K562 (cell line): ENCODE measurements around the gene CHODL. TPM values are rescaled to one million over a fixed set of nuclear protein-coding genes. Genes with fewer than 3 reads are reported as not detected.

Experiments
- ATAC-seq: fragments of 200-7000 bp; cut with Tn5 transposase; 3 replicates; pipeline ENCODE4 v1.9.1; 2020; ENCODE audit warnings: moderate library complexity
- BruUV-seq: library from RNA; stranded (reverse); fragments of 400-500 nt; replicated peaks from 2 replicates; lab custom pipeline; 2021; lab: Mats Ljungman, UMichigan
- CTCF ChIA-PET: fragments of 300-600 bp; formaldehyde crosslinking; extraction: SDS; loops from one replicate; lab custom pipeline; 2021; ENCODE audit warnings: low intra/inter-chr PET ratio; lab: Yijun Ruan, JAX
- POLR2A ChIA-PET: fragments of 300-600, 350-650 bp; sonication (Branson Sonifier 250); formaldehyde crosslinking; extraction: SDS; loops from one replicate; lab custom pipeline; 2021; ENCODE audit warnings: antibody characterized with exemption, inconsistent platforms; lab: Yijun Ruan, JAX
- DNase-seq, 4 experiments: peaks; one replicate each; pipeline versions ENCODE4 v3.0.0 to v3.0.0-alpha.2; 2011 to 2018; ENCODE audit warnings: low spot score in 3 of 4, mixed read lengths in 3 of 4; ENCODE audit errors: extremely low read depth in 1 of 4
- FAIRE-seq: peaks from 2 replicates; lab custom pipeline; 2011; peaks lifted over from hg19 to GRCh38; lab: Jason Lieb, UNC
- H2AFZ ChIP-seq: 2 replicates; pipeline ENCODE4 v1.6.0; 2011; ENCODE audit warnings: low read depth, low read length, control low read depth, inconsistent platforms
- H3K27ac ChIP-seq: fragments of 200-600 bp; 3 replicates; pipeline ENCODE4 v1.8.0; 2011; ENCODE audit warnings: low read depth, mild to moderate bottlenecking, control low read depth, inconsistent platforms, low read length, moderate library complexity, mixed read lengths; ENCODE audit errors: extremely low read depth
- H3K27me3 ChIP-seq, 2 experiments: fragments of 300-600 bp in 1 of 2; 2 replicates in 1 of 2; 3 replicates in 1 of 2; pipeline versions ENCODE4 v1.6.0 to v1.8.0; 2011; ENCODE audit warnings: inconsistent platforms in 2 of 2, low read length in 2 of 2, mild to moderate bottlenecking in 1 of 2, mixed read lengths in 1 of 2, moderate library complexity in 1 of 2; ENCODE audit not compliant: control insufficient read depth in 2 of 2, insufficient read depth in 2 of 2
- H3K36me3 ChIP-seq: fragments of 300-600 bp; 3 replicates; pipeline ENCODE4 v1.8.0; 2011; ENCODE audit warnings: mild to moderate bottlenecking, low read length, inconsistent platforms; ENCODE audit not compliant: control insufficient read depth, insufficient read depth
- H3K4me1 ChIP-seq, 2 experiments: fragments of 200-600 bp in 1 of 2; replicated peaks in 1 of 2; 2 replicates in 1 of 2; 3 replicates in 1 of 2; pipeline versions ENCODE4 v1.5.1 to v1.8.0; 2011; ENCODE audit warnings: inconsistent platforms in 2 of 2, low read length in 2 of 2, mild to moderate bottlenecking in 1 of 2, mixed read lengths in 1 of 2, moderate library complexity in 1 of 2; ENCODE audit not compliant: control insufficient read depth in 2 of 2, insufficient read depth in 2 of 2
- H3K4me2 ChIP-seq: 2 replicates; pipeline ENCODE4 v1.6.1; 2011; ENCODE audit warnings: low read length, control low read depth, inconsistent platforms, mixed read lengths; ENCODE audit not compliant: insufficient read depth
- H3K4me3 ChIP-seq: fragments of 200-600 bp; sonication (generic), shearing (Covaris generic); 2 replicates; pipeline ENCODE4 v1.5.1; 2016; ENCODE audit warnings: control low read depth, inconsistent platforms
- H3K79me2 ChIP-seq: fragments of 200-600 bp; 3 replicates; pipeline ENCODE4 v1.8.0; 2011; ENCODE audit warnings: low read length, inconsistent platforms; ENCODE audit not compliant: control insufficient read depth, insufficient read depth
- H3K9ac ChIP-seq, 2 experiments: 2 replicates each; pipeline versions ENCODE4 v1.6.0 to v1.6.1; 2011; ENCODE audit warnings: low read depth in 2 of 2, low read length in 2 of 2, control low read depth in 1 of 2, inconsistent platforms in 1 of 2, mild to moderate bottlenecking in 1 of 2, mixed read lengths in 1 of 2; ENCODE audit not compliant: insufficient read depth in 1 of 2
- H3K9me1 ChIP-seq: one replicate; pipeline ENCODE4 v1.6.0; 2011; ENCODE audit warnings: inconsistent platforms, mild to moderate bottlenecking, low read length, moderate library complexity; ENCODE audit not compliant: control insufficient read depth, insufficient read depth
- H3K9me3 ChIP-seq: replicated peaks from 2 replicates; pipeline ENCODE4 v1.5.1; 2011; ENCODE audit warnings: low read depth, low read length, inconsistent platforms; ENCODE audit not compliant: control insufficient read depth, insufficient read depth
- H4K20me1 ChIP-seq: replicated peaks from 2 replicates; pipeline ENCODE4 v1.6.1; 2011; ENCODE audit warnings: low read length, inconsistent platforms, mixed read lengths; ENCODE audit not compliant: control insufficient read depth, insufficient read depth
- CAMTA2 ChIP-seq: fragments of 250-450 bp; sonication (Bioruptor Pico); conservative IDR thresholded peaks from 2 replicates; pipeline ENCODE4 v1.5.1; 2022
- CCAR2 ChIP-seq: fragments of 200-400 bp; formaldehyde crosslinking; IDR thresholded peaks from 2 replicates; pipeline ENCODE4 v1.6.1; 2017; ENCODE audit warnings: mild to moderate bottlenecking, low read depth, low read length
- CHD1 ChIP-seq: fragments of 200-600 bp; sonication (generic); IDR thresholded peaks from one replicate; pipeline ENCODE4 v1.6.1; 2012; ENCODE audit warnings: mild to moderate bottlenecking, moderate library complexity, low read length, inconsistent platforms
- CREBBP ChIP-seq: IDR thresholded peaks from one replicate; pipeline ENCODE4 v1.6.1; 2012; ENCODE audit warnings: low read depth, mild to moderate bottlenecking, control low read depth, inconsistent platforms, low read length
- ESRRB ChIP-seq: fragments of 250-450 bp; sonication (Bioruptor Pico); IDR thresholded peaks from 2 replicates; pipeline ENCODE4 v1.5.0; 2020; ENCODE audit warnings: mild to moderate bottlenecking, moderate library complexity, borderline replicate concordance
- HSF4 ChIP-seq: fragments of 250-450 bp; sonication (Bioruptor Pico); IDR thresholded peaks from 2 replicates; pipeline ENCODE4 v2.1.2; 2022; ENCODE audit warnings: mild to moderate bottlenecking, moderate library complexity, borderline replicate concordance
- RBM25 ChIP-seq: fragments of 200-400 bp; formaldehyde crosslinking; IDR thresholded peaks from 2 replicates; pipeline ENCODE4 v1.6.1; 2018; ENCODE audit warnings: low read length, low read depth, moderate library complexity; ENCODE audit not compliant: severe bottlenecking
- TEAD2 ChIP-seq: fragments of 450-650 bp; IDR thresholded peaks from 2 replicates; pipeline ENCODE4 v1.6.1; 2016; ENCODE audit warnings: missing genetic modification characterization, control low read depth, missing compliant biosample characterization
- XRCC3 ChIP-seq: fragments of 450-650 bp; IDR thresholded peaks from 2 replicates; pipeline ENCODE4 v1.6.1; 2017; ENCODE audit warnings: mild to moderate bottlenecking, moderate library complexity
- ZNF133 ChIP-seq: fragments of 250-450 bp; sonication (Bioruptor Pico); IDR thresholded peaks from 2 replicates; pipeline ENCODE4 v1.4.0; 2020; ENCODE audit warnings: mild to moderate bottlenecking
- ZNF75A ChIP-seq: fragments of 450-650 bp; formaldehyde crosslinking; IDR thresholded peaks from 2 replicates; pipeline ENCODE4 v1.4.0; 2020; ENCODE audit warnings: mild to moderate bottlenecking
- WGBS: fragments of 100-300 bp; shearing (Covaris generic); methylation state at CpG from one replicate; pipeline ENCODE4 v1.1.6; 2016; ENCODE audit warnings: low coverage, mixed read lengths; ENCODE audit not compliant: insufficient coverage; ENCODE audit errors: missing lambda C conversion rate; 5-methylcytosine and 5-hydroxymethylcytosine counted together
- in situ Hi-C: fragments of 300-500 bp; cut with MboI; formaldehyde crosslinking; loops from 4 replicates; pipeline ENCODE4 v1.15.0; 2018; ENCODE audit warnings: inconsistent platforms, mixed read lengths
- intact Hi-C: fragments of 100-400 bp; cut with micrococcal nuclease; formaldehyde crosslinking; loops from 2 replicates; pipeline ENCODE4 v1.14.2; 2022
- polyA plus RNA-seq, 8 experiments: library from polyadenylated mRNA; depleted of rRNA in 4 of 8; stranded (reverse) in 5 of 8; unstranded in 3 of 8; fragments of >200 nt; fragmentation: Nextera tagmentation in 2 of 8; fragmentation: Illumina TruSeq in 1 of 8; extraction: Ambion mirVana in 2 of 8; extraction: Trizol in 1 of 8; gene quantifications; 2 replicates each; pipeline versions ENCODE4 v1.2.1 to v1.2.3, GENCODE V29; 2011 to 2014; ENCODE audit warnings: inconsistent platforms in 1 of 8, missing spikeins in 1 of 8
- total RNA-seq, 7 experiments: library from RNA; depleted of rRNA in 6 of 7; stranded (reverse); fragments of >200 nt in 6 of 7; fragmentation: Illumina TruSeq in 2 of 7; extraction: Trizol in 2 of 7; gene quantifications; 2 replicates each; pipeline versions ENCODE4 v1.2.1 to v1.2.3, GENCODE V29; 2011 to 2021; ENCODE audit warnings: low replicate concordance in 1 of 7
- TF ChIP-seq, protein P1 (sequence below): sonication (generic); formaldehyde crosslinking; IDR thresholded peaks from 2 replicates; pipeline ENCODE4 v1.8.0; 2022; ENCODE audit warnings: mild to moderate bottlenecking, missing genetic modification reagents
- TF ChIP-seq, protein P2 (sequence below), 2 experiments: fragments of 250-450 bp in 1 of 2; fragments of 450-650 bp in 1 of 2; sonication (Bioruptor Pico) in 1 of 2; IDR thresholded peaks; 2 replicates each; pipeline versions ENCODE4 v1.6.1 to v1.8.0; 2016 to 2021; ENCODE audit warnings: mild to moderate bottlenecking in 2 of 2, moderate library complexity in 2 of 2, missing compliant biosample characterization in 1 of 2, missing genetic modification characterization in 1 of 2
- TF ChIP-seq, protein P3 (sequence below): fragments of 450-650 bp; conservative IDR thresholded peaks from 2 replicates; pipeline ENCODE4 v1.6.1; 2016; ENCODE audit warnings: missing genetic modification characterization, low read depth, mild to moderate bottlenecking, missing compliant biosample characterization, moderate library complexity
- TF ChIP-seq, protein P4 (sequence below): fragments of 200-800 bp; sonication (Bioruptor generic); IDR thresholded peaks from 2 replicates; pipeline ENCODE4 v1.6.1; 2017; ENCODE audit warnings: missing genetic modification characterization, missing compliant biosample characterization

The CHODL gene
- total and polyA plus RNA-seq, 9 of the 15 experiments (the other 6 are each of a cell fraction or from before 2014, with no cell fraction given): not detected

DNA sequence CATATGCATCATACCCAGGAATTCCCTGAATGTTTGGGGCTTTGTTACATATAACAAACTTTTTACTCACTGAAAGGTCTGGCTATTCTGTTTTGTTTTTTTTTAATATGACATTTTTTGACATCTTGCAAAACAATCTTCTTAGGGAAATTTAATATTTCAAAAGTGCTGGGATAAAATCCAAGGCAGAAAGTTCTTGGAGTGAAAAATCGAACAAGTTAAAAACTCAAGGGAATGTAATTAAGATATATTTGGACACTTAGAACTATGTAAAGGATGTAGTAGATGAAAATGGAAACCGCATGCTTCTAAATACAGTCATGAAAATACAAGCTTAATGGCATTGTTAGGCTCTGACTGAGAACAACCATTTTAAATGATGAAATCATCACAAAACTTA lies 8.6 kb downstream of the CHODL start (continued):
- TF ChIP-seq, protein P1, sequence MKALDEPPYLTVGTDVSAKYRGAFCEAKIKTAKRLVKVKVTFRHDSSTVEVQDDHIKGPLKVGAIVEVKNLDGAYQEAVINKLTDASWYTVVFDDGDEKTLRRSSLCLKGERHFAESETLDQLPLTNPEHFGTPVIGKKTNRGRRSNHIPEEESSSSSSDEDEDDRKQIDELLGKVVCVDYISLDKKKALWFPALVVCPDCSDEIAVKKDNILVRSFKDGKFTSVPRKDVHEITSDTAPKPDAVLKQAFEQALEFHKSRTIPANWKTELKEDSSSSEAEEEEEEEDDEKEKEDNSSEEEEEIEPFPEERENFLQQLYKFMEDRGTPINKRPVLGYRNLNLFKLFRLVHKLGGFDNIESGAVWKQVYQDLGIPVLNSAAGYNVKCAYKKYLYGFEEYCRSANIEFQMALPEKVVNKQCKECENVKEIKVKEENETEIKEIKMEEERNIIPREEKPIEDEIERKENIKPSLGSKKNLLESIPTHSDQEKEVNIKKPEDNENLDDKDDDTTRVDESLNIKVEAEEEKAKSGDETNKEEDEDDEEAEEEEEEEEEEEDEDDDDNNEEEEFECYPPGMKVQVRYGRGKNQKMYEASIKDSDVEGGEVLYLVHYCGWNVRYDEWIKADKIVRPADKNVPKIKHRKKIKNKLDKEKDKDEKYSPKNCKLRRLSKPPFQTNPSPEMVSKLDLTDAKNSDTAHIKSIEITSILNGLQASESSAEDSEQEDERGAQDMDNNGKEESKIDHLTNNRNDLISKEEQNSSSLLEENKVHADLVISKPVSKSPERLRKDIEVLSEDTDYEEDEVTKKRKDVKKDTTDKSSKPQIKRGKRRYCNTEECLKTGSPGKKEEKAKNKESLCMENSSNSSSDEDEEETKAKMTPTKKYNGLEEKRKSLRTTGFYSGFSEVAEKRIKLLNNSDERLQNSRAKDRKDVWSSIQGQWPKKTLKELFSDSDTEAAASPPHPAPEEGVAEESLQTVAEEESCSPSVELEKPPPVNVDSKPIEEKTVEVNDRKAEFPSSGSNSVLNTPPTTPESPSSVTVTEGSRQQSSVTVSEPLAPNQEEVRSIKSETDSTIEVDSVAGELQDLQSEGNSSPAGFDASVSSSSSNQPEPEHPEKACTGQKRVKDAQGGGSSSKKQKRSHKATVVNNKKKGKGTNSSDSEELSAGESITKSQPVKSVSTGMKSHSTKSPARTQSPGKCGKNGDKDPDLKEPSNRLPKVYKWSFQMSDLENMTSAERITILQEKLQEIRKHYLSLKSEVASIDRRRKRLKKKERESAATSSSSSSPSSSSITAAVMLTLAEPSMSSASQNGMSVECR (CRISPR knock-in tag): no peak
- TF ChIP-seq, protein P2, sequence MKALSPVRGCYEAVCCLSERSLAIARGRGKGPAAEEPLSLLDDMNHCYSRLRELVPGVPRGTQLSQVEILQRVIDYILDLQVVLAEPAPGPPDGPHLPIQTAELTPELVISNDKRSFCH (CRISPR knock-in tag; IDR thresholded peaks at IDR 0.05): no peak
- TF ChIP-seq, protein P2 (tag; IDR thresholded peaks at IDR 0.05): no peak
- TF ChIP-seq CREBBP (no peak), ZNF75A (no peak)

DNA sequence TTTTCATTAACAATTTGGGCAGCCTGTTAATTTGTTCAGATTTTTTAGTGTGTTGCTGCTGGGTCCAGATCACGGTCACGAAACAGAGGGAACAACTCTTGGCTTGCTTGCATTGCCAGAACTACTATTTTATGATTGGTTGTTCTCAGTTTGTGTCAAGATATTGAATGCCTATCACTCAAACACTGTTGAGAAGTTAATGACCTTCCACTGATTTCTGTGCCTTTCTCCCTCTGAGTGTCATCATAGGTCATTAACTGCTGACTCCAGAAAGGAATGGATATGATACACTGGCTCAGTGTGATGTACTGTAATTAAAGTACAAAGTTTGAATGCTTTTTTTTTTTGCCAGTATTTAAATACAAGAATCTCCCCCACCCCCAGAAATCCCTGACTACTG lies 9.2 kb downstream of the CHODL start:
- intact Hi-C loops (no loop called here), in situ Hi-C loops (no loop called here)
- ATAC-seq (no peak), FAIRE-seq (no peak), DNase-seq (no peak)
- Histone ChIP-seq H3K79me2 (no peaks in the 10 kb centered on the region), H3K27me3 (no peaks in the 10 kb centered on the region), H3K9ac (no peak overlapping the region), H2AFZ (no peak overlapping the region), H3K4me2 (no peak overlapping the region), H3K4me1 (no peaks in the 10 kb centered on the region), H3K36me3 (no peaks in the 10 kb centered on the region), H3K9me1 (no peaks in the 10 kb centered on the region), H3K9me3 (peaks cover 2% of the 10 kb centered on the region; the same call in 1 of the 2 replicates), H3K27ac (no peak overlapping the region), H3K4me3 (no peak overlapping the region), H4K20me1 (no peaks in the 10 kb centered on the region)
- WGBS: 0% methylated on average over 2 of the region's 2 CpGs
- ChIA-PET POLR2A (no interaction called here), CTCF (no interaction called here)
- no TSS peak for BruUV-seq
- no peak for TF ChIP-seq CCAR2
- no peak for TF ChIP-seq ESRRB (CRISPR knock-in tag)
- TF ChIP-seq CHD1: no peak
- TF ChIP-seq RBM25: no peak
- TF ChIP-seq HSF4 (CRISPR knock-in tag): no peak
- TF ChIP-seq TEAD2 (tag): no peak
- TF ChIP-seq ZNF133 (CRISPR knock-in tag): no peak
- TF ChIP-seq, protein P3, sequence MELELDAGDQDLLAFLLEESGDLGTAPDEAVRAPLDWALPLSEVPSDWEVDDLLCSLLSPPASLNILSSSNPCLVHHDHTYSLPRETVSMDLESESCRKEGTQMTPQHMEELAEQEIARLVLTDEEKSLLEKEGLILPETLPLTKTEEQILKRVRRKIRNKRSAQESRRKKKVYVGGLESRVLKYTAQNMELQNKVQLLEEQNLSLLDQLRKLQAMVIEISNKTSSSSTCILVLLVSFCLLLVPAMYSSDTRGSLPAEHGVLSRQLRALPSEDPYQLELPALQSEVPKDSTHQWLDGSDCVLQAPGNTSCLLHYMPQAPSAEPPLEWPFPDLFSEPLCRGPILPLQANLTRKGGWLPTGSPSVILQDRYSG (tag): no peak
- no peak for TF ChIP-seq CAMTA2 (CRISPR knock-in tag)
- TF ChIP-seq XRCC3: no peak
- TF ChIP-seq, protein P4, sequence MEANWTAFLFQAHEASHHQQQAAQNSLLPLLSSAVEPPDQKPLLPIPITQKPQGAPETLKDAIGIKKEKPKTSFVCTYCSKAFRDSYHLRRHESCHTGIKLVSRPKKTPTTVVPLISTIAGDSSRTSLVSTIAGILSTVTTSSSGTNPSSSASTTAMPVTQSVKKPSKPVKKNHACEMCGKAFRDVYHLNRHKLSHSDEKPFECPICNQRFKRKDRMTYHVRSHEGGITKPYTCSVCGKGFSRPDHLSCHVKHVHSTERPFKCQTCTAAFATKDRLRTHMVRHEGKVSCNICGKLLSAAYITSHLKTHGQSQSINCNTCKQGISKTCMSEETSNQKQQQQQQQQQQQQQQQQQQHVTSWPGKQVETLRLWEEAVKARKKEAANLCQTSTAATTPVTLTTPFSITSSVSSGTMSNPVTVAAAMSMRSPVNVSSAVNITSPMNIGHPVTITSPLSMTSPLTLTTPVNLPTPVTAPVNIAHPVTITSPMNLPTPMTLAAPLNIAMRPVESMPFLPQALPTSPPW (CRISPR knock-in tag): no peak
